SU-DHL-6 (cell line): Measurements from ENCODE around the gene NIFK.

ENCODE experiments used
- EZH2phosphoT487 ChIP-seq: fragments of 200-600 bp; sonication (generic), shearing (Covaris generic); conservative IDR thresholded peaks from 2 replicates; pipeline ENCODE4 v1.6.1; 2018; ENCODE audit warnings: mild to moderate bottlenecking, antibody characterized with exemption, low read length, moderate library complexity, mixed read lengths
- TF ChIP-seq, protein P1 (sequence below): fragments of 200-600 bp; sonication (generic); IDR thresholded peaks from one replicate; pipeline ENCODE4 v1.5.1; 2017; ENCODE audit warnings: antibody characterized with exemption, mild to moderate bottlenecking, low read length, moderate library complexity; ENCODE audit not compliant: insufficient read depth, poor library complexity, severe bottlenecking

DNA sequence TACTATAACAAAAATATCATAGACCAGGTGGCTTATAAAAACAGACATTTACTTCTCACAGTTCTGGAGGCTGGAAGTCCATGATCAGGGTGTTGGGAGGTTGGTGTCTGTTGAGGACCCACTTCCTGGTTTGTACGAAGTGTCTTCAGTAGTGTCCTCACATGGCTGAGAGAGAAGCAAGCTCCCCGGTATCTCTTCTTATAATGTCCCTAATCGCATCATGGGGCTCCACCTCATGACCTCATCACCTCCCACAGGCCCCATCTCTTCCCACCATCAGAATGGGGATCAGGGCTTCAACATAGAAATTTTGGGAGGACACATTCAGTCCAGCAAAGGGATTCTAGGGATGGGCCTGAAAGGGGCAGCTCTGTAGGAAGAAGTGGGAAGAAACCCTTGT, 4.8 kb upstream of the NIFK start:
- TF ChIP-seq, protein P1, sequence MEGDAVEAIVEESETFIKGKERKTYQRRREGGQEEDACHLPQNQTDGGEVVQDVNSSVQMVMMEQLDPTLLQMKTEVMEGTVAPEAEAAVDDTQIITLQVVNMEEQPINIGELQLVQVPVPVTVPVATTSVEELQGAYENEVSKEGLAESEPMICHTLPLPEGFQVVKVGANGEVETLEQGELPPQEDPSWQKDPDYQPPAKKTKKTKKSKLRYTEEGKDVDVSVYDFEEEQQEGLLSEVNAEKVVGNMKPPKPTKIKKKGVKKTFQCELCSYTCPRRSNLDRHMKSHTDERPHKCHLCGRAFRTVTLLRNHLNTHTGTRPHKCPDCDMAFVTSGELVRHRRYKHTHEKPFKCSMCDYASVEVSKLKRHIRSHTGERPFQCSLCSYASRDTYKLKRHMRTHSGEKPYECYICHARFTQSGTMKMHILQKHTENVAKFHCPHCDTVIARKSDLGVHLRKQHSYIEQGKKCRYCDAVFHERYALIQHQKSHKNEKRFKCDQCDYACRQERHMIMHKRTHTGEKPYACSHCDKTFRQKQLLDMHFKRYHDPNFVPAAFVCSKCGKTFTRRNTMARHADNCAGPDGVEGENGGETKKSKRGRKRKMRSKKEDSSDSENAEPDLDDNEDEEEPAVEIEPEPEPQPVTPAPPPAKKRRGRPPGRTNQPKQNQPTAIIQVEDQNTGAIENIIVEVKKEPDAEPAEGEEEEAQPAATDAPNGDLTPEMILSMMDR, result no peak
- TF ChIP-seq EZH2phosphoT487, result no peak
